ENCODE measurements around the gene MVD. TPM values are rescaled to one million over a fixed set of nuclear protein-coding genes. Genes with fewer than 3 reads are reported as not detected.
A peak's percentile ranks its signal among the peaks of the same experiment; 100 is the strongest.

The MVD gene
- total RNA-seq, 1 experiment from 2014 or later, result 141 TPM

- no peak overlapping the region for H3K4me3 Mint-ChIP-seq (ENCODE audit: unreplicated experiment)
Measured at GRCh38 chr16:88640498-88641247, 22.2 kb downstream of the MVD start.

GRCh38 chr16:88640039-88640495 is 22.8 kb downstream of the MVD start:
- ChIA-PET CTCF (interaction anchor here (0.7 kb wide), 1 partner anchor 8 kb away, joined by 3 read pairs; no protein-coding TSS in a partner anchor), POLR2A (no interaction called here)
- Mint-ChIP-seq H3K9me3 (ENCODE audit: unreplicated experiment) (no peaks in the 10 kb centered on the region), H3K36me3 (ENCODE audit: insufficient read depth, unreplicated experiment) (peaks cover 69% of the 10 kb centered on the region), H3K27ac (ENCODE audit: unreplicated experiment) (peak overlapping the region; percentile 5), H3K4me1 (ENCODE audit: low read depth, unreplicated experiment) (no peaks in the 10 kb centered on the region), H3K27me3 (ENCODE audit: insufficient read depth, unreplicated experiment) (no peaks in the 10 kb centered on the region), H3K4me3 (ENCODE audit: unreplicated experiment) (no peak overlapping the region)
- Histone ChIP-seq H3K27me3 (replicated peaks; ENCODE audit: control insufficient read depth, insufficient read depth, low read length) (no peaks in the 10 kb centered on the region), H3K4me1 (peaks cover 12% of the 10 kb centered on the region; the same call in 1 of the 2 replicates), H3K36me3 (ENCODE audit: control insufficient read depth, insufficient read depth, low read length) (0 out of 2 replicates have a peak, but pooled peaks cover 1% of the 10 kb centered on the region), H3K9me3 (no peaks in the 10 kb centered on the region), H3K4me3 (ENCODE audit: low read depth, low read length) (no peak overlapping the region)
- intact Hi-C loops (cut with micrococcal nuclease; ENCODE audit: unreplicated experiment), result no loop called here
- TF ChIP-seq CTCF (IDR thresholded peaks at IDR 0.05; ENCODE audit: insufficient read depth in 1 of 2, low read depth in 1 of 2, low read length in 1 of 2, severe bottlenecking in 1 of 2, unreplicated experiment in 1 of 2), result no peak
- BruUV-seq (replicated peaks), result no TSS peak
- DNase-seq, result no peak

More at GRCh38 chr16:88640498-88641247, 22.2 kb downstream of the MVD start:
- Mint-ChIP-seq H3K36me3 (ENCODE audit: insufficient read depth, unreplicated experiment) (peaks cover 63% of the 10 kb centered on the region), H3K4me1 (ENCODE audit: low read depth, unreplicated experiment) (no peaks in the 10 kb centered on the region), H3K27me3 (ENCODE audit: insufficient read depth, unreplicated experiment) (no peaks in the 10 kb centered on the region), H3K27ac (ENCODE audit: unreplicated experiment) (no peak overlapping the region), H3K9me3 (ENCODE audit: unreplicated experiment) (no peaks in the 10 kb centered on the region)
- TF ChIP-seq CTCF (IDR thresholded peaks at IDR 0.05; ENCODE audit: insufficient read depth in 1 of 2, low read depth in 1 of 2, low read length in 1 of 2, severe bottlenecking in 1 of 2, unreplicated experiment in 1 of 2), result no peak
- no peaks in the 10 kb centered on the region for H3K9me3 ChIP-seq
- ChIA-PET POLR2A (no interaction called here), CTCF (interaction anchor here (0.7 kb wide), 1 partner anchor 9 kb away, joined by 3 read pairs; no protein-coding TSS in a partner anchor)
- no peaks in the 10 kb centered on the region for H3K27me3 ChIP-seq (replicated peaks; ENCODE audit: control insufficient read depth, insufficient read depth, low read length)
- no TSS peak for BruUV-seq (replicated peaks)
- no peak for DNase-seq
- peaks cover 12% of the 10 kb centered on the region; the same call in 1 of the 2 replicates for H3K4me1 ChIP-seq
- intact Hi-C loops (cut with micrococcal nuclease; ENCODE audit: unreplicated experiment), result no loop called here
- no peak overlapping the region for H3K4me3 ChIP-seq (ENCODE audit: low read depth, low read length)
- H3K36me3 ChIP-seq (ENCODE audit: control insufficient read depth, insufficient read depth, low read length), result 0 out of 2 replicates have a peak, but pooled peaks cover 1% of the 10 kb centered on the region

GRCh38 chr16:88639231-88640038 is 23.5 kb downstream of the MVD start:
- intact Hi-C loops (cut with micrococcal nuclease; ENCODE audit: unreplicated experiment), result no loop called here
- Histone ChIP-seq H3K36me3 (ENCODE audit: control insufficient read depth, insufficient read depth, low read length) (no peaks in the 10 kb centered on the region), H3K9me3 (no peaks in the 10 kb centered on the region), H3K27me3 (replicated peaks; ENCODE audit: control insufficient read depth, insufficient read depth, low read length) (no peaks in the 10 kb centered on the region), H3K4me3 (ENCODE audit: low read depth, low read length) (no peak overlapping the region), H3K4me1 (peaks cover 12% of the 10 kb centered on the region; the same call in 1 of the 2 replicates)
- H3K9me3 Mint-ChIP-seq (ENCODE audit: unreplicated experiment), result no peaks in the 10 kb centered on the region
- CTCF ChIA-PET, result interaction anchor here (0.6 to 1.2 kb wide), 2 partner anchors 46 to 98 kb away, joined by 3 to 5 read pairs; no protein-coding TSS in a partner anchor
- peak overlapping the region; percentile 5 for H3K27ac Mint-ChIP-seq (ENCODE audit: unreplicated experiment)
- BruUV-seq (replicated peaks), result no TSS peak
- no peak overlapping the region for H3K4me3 Mint-ChIP-seq (ENCODE audit: unreplicated experiment)
- H3K36me3 Mint-ChIP-seq (ENCODE audit: insufficient read depth, unreplicated experiment), result peaks cover 69% of the 10 kb centered on the region
- H3K27me3 Mint-ChIP-seq (ENCODE audit: insufficient read depth, unreplicated experiment), result no peaks in the 10 kb centered on the region
- peak; percentile 64 to 75 for DNase-seq
- H3K4me1 Mint-ChIP-seq (ENCODE audit: low read depth, unreplicated experiment), result no peaks in the 10 kb centered on the region
- no peak for TF ChIP-seq CTCF (IDR thresholded peaks at IDR 0.05; ENCODE audit: insufficient read depth in 1 of 2, low read depth in 1 of 2, low read length in 1 of 2, severe bottlenecking in 1 of 2, unreplicated experiment in 1 of 2)
- POLR2A ChIA-PET, result interaction anchor here (0.6 kb wide), 1 partner anchor 41 kb away, joined by 3 read pairs; no protein-coding TSS in a partner anchor

Data from Caco-2 (cell line).